ENCODE data around the gene KCNQ1. TPM values are rescaled to one million over a fixed set of nuclear protein-coding genes. Genes with fewer than 3 reads are reported as not detected.

The KCNQ1 gene
- total RNA-seq, 1 donor from 2014 or later, result 7.9 TPM

DNA sequence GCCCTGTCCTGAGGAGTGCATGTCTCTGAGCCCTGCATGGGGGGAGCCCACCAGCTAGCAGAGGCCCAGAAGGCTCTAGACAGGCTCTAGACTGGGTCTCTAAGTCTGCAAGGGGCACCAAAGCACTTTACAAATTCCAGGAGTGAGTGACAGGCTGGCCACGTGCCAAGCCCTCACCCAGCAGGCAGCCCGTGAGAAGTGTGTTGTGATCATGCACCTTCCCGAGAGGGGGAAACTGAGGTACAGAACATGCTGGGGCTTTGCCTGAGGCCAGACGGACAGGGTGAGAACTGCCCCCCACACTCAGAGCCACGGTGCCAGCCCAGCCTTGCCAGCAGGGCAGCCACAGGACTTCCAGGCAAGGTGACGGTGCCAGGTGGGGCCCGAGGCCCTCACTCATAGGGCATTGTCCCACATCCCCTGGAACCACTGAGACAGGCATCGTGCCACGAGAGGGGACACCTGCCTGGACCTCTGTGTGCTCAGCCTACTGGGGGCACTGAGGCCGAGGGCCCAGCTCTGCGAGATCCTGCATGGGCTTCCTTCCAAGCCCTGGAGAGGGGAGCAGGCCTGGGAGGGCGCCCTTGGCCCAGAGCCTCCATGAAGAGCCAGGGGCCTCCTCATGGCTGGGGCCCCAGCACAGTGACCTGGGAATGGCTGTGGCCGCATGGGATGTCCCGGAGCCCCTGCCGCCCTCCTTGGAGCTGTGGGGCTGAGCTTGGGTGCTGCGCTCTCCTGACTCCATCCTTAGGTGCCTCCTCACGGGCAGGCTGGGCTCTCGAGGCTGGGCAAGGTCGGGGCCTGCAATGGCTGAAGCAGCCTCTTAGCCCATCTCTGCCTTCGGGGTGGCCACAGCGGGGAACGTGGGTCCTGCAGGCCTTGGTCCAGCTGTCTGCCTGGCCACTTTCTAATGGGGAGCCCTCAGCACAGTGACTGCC lies 133.5 kb downstream of the KCNQ1 start:
- no peak for DNase-seq (ENCODE audit: low spot score)

GRCh38 chr11:2578929-2579270 lies 134.1 kb downstream of the KCNQ1 start:
- DNase-seq (ENCODE audit: low spot score), result no peak

DNA sequence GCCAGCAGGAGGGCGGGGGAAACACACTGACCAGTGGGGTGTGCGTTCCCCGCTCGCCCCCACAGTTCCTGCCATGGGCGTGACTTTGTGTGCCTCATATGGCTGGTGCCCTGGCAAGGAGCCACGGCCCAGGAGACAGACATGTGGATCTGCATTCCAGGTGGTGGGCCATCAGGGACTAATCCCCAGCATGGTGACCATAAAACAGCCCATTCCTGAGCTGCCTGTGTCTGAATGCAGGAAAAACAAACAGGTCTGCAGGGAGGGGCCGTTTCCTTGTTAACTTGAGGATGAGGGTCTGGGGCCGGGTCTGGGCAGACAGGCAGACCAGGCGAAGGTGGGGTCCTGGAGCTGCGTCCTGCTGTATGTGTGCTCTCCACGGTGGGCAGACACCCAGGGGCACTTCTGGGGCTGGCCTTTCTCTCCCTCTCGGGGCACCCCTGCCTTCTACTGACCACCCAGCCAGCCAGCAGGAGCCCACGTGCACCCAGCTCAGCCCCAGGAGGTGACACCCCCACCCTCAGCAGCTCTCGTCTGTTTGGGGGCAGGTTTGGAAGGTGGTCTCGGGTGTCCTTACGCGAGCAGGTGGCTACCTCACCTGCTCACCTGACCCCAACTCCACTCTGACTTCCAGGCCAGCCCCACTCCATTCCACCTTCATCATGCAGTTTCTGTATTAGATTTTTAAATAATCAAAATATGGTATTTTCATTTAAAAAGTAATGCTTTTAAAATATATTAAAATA lies 134.7 kb downstream of the KCNQ1 start:
- no peak for DNase-seq (ENCODE audit: low spot score)

DNA sequence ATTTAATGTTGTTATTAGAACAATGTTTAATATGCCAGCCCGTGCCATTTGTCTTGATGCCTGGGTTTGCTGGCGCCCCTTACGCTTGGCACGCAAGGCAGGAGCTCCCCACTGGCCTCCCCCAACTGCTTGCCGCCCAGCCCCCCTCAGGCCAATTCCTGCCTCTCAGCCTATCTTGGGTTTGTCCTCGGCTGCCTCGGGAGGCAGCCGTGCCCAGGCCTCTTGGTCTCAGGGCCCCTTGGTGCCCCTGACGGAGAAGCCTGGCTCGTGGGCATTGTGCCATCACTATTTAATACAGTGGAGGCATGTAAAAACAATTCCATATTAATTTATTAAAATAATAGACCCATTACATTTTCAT lies 135.2 kb downstream of the KCNQ1 start:
- no peak for DNase-seq (ENCODE audit: low spot score)

DNA sequence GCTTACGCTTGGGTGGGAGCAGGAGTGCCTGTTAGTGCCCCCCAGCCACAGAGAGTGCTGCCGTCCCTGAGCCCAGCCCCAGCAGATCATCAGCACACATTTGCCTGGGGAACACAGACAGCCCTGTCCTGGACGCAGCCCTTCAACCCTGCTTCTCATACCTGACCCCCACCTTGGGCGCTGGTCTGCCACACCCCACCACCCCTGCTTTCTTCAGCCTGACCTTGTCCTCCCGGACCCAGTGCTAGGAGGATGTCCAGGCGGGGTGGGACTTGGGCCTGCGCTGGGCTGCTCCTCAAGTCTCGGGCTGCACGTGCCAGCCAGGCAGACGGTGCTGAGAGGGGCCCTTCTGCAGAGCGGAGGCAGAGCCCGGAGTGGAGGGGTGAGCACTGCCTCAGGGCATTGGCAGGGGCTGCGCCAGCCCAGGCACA lies 135.8 kb downstream of the KCNQ1 start:
- no peak for DNase-seq (ENCODE audit: low spot score)

DNA sequence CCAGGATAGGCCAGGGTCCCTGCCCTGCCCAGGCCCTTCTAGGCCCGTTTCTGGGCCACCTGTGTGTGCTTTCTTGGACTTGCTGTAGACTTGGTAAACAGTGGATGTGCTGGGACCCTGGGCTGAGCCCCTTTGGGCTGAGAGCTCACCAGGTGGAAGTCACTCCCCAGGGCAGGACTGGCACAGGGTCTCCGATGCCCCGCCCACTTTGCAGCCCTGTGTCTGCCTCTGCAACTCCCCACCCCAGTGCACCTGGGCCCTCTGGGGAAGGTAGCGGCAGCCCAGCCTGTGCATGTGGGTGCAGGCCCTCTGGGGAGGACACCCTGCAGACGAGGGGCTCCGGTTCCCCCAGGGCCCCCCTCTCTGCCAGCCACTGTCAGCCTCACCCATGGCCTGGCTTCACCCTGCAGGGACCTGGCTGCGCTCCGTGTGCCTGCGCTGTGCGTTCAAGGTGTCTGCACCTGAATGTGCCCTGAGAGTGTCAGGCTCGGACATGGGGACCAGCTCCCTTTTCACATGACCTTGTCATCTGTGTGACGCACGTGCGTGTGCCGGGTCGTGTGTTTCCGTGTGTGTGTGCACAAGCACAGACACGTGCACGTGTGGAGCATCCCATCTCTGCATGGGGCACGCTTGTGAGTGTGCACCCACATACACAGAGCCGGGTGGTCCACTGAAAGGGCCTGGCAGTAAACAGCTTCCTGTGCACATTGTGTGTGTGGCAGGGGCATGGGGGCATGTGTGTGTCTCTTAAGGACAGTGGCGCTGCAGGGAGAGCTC lies 136.5 kb downstream of the KCNQ1 start:
- no peak for DNase-seq (ENCODE audit: low spot score)

DNA sequence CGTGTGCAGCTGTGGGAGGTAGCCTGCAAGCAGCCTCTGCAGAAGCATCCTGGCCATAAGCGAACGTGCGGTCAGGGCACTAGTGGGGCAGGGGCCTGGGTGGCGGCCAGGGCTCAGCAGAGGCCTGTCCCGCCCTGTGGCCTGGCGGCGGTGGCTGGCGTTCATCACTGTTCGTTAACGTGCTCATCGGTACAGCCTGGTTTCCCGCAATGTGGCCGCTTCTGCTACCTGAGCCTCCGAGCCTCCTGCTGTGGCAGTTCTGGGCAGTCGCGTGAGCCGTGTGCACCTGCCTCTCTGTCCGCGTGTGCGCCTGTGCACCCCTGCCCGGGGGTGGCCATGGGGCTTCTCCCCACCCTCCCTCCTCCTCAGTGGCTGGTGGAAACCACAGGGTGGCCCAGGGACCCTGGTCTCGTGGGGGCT lies 137.1 kb downstream of the KCNQ1 start:
- DNase-seq (ENCODE audit: low spot score), result no peak

- no peak for DNase-seq (ENCODE audit: low spot score)
Measured at GRCh38 chr11:2582351-2582945, 137.6 kb downstream of the KCNQ1 start.

DNA sequence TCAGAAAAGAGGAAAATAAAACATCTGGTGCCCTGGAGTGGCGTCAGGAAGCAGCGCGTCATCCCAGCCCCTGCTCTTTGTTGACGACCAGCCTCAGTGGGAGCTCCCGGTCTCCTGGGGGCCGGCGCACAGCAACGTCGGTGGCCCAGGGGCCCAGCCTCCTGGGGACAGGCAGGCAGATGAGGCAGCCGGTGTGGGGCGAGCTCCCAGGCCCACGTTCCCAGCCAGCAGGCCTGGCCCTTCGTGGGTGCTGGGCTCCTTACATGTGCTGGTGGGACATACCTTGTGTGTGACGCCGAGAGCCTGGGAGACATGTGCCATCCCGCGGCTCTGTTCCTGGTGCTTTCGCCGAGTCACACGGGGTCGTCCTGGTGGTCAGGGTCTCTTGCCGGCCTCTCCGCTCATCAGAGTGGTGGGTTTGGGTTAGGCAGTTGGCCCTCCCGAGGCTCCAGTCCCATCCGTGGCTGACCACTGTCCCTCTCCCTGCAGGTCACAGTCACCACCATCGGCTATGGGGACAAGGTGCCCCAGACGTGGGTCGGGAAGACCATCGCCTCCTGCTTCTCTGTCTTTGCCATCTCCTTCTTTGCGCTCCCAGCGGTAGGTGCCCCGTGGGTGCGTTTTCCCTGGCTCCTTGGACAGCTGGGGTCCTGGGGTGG lies 138.3 kb downstream of the KCNQ1 start:
- no peak for DNase-seq (ENCODE audit: low spot score)

DNA sequence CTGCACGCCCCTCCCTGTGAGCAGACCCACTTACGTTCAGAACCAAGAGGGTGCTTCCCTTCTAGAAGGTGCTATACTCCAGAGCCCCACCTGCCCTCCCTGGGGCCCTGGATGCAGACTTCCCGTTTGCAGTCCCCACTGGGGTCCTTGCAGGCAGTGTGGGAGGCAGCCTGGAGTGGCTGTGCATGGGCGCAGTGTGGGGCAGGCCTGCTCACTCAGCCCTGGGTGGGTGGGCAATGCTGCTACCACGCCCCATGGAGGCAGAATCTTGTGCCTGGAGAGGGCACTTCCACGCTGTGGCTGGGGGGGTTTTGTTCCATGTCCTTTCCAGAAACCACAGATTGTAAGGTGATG lies 138.8 kb downstream of the KCNQ1 start:
- no peak for DNase-seq (ENCODE audit: low spot score)

DNA sequence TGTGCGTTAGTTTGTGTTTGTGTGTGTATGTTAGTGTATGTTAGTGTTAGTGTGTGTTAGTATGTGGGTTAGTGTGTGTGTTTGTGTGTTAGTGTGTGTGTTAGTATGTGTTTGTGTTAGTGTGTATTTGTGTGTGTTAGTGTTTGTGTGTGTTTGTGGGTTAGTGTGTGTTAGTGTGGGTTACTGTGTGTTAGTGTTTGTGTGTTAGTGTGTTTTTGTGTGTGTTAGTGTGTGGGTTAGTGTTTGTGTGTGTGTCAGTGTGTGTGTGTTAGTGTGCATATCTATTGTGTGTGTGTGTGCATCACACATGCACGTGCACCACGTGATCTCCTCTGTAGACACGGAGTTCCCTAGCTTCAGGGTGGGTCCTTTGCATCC lies 139.6 kb downstream of the KCNQ1 start:
- no peak for DNase-seq (ENCODE audit: low spot score)

GRCh38 chr11:2584812-2585565 lies 140.2 kb downstream of the KCNQ1 start:
- no peak for DNase-seq (ENCODE audit: low spot score)

DNA sequence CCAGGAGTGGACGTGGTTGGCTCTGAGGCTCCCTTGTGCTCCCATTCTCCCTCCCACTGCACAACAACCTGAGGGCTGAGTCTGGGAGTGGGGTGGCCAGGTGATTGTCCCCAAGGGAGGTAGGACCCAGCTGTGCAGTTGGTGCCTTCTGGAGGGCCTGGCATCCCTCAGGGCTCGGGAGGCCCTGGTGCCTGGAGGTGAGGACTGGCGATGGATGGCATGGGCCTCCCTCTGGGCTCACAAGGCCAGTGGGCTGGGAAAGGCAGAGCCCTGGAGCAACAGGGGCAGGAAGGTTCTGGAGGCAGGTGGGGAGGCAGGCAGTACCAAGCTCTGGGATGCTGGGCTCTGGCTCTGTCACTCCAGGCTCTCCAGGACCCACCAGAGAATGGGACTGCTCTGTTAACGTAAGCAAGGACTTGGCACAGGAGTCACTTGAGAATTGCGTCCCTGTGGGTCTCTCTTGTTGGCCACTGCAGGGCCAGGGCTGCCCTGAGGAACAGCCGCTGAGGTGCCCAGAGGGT lies 140.8 kb downstream of the KCNQ1 start:
- no peak for DNase-seq (ENCODE audit: low spot score)

GRCh38 chr11:2586087-2586792 lies 141.4 kb downstream of the KCNQ1 start:
- DNase-seq (ENCODE audit: low spot score), result no peak

GRCh38 chr11:2586793-2587131 lies 142.0 kb downstream of the KCNQ1 start:
- no peak for DNase-seq (ENCODE audit: low spot score)

GRCh38 chr11:2587132-2587930 lies 142.5 kb downstream of the KCNQ1 start:
- DNase-seq (ENCODE audit: low spot score), result no peak

DNA sequence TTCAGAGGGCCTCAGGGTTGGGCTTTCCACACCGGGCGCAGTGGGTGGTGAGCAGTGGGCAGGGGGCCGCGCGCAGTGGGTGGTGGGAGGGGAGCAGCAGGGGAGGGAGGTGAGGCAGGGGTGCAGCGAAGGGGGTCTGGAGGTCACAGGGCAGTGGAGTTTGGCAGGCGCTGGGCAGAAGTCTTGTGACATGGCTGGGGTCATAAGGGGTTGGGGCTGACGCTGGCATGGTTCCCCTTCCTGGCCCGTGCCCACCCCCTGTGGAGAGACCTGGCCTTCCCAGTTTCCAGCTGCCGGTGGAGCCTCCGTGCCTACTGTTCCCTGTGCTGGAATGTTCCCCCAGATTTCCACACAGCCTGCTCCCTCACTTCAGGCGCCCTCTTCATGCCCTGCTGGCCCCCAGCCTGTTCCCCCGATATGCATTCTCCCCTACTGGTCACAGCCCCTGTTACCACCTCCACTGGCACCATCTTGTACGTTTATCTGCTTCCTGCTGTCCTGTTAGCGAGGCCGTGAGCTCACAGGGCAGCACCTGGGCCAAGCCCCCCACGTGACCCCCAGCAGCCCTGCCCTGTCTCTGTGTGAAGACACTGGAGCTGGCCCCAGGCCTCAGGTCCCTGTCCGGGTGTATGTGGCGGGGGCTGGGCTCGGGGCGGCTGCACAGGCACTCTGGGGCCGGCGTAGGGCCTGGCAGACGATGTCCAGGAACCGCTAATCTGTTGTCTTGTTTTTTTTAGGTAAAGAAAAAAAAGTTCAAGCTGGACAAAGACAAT lies 143.4 kb downstream of the KCNQ1 start:
- DNase-seq (ENCODE audit: low spot score), result no peak

Measured in umbilical cord (tissue), 2 donors.